B cell (primary cell): ENCODE results near the gene PRPF31. TPM values are rescaled to one million over a fixed set of nuclear protein-coding genes. Genes with fewer than 3 reads are reported as not detected.
A peak's percentile ranks its signal among the peaks of the same experiment; 100 is the strongest.

Source experiments
- ATAC-seq: fragments of 200-7000 bp; cut with Tn5 transposase; one replicate; pipeline ENCODE4 v1.10.0; 2021; ENCODE audit warnings: low read depth, mild to moderate bottlenecking, moderate number of reproducible peaks, moderate library complexity
- CTCF ChIA-PET: fragments of 350-600 bp; sonication (Branson Sonifier 250); formaldehyde crosslinking; loops from one replicate; lab custom pipeline; 2021; ENCODE audit warnings: antibody characterized with exemption, inconsistent platforms; lab: Charles Lee
- POLR2A ChIA-PET: fragments of 350-600 bp; sonication (Branson Sonifier 250); formaldehyde crosslinking; loops from one replicate; lab custom pipeline; 2021; ENCODE audit warnings: antibody characterized with exemption; lab: Charles Lee
- DNase-seq: peaks from one replicate; pipeline ENCODE4 v3.0.0; 2013
- H2AFZ ChIP-seq: 2 replicates; pipeline ENCODE4 v1.6.1; 2012; ENCODE audit warnings: mild to moderate bottlenecking, low read depth, low read length; ENCODE audit not compliant: insufficient read depth, poor library complexity, severe bottlenecking
- H3K27ac ChIP-seq, 2 donors: 1 replicate in 1 of 2; 2 replicates in 1 of 2; pipeline ENCODE4 v1.5.1; 2012 to 2013; ENCODE audit warnings: low read length in 2 of 2, mild to moderate bottlenecking in 2 of 2, moderate library complexity in 1 of 2
- H3K27me3 ChIP-seq, 4 experiments: fragments of 200-600 bp in 1 of 4; sonication (generic) in 1 of 4; replicated peaks in 1 of 4; 1 replicate in 2 of 4; 2 replicates in 2 of 4; pipeline versions ENCODE4 v1.6.1 to v1.7.0; 2013 to 2016; ENCODE audit warnings: low read length in 3 of 4, mild to moderate bottlenecking in 2 of 4, mixed read lengths in 1 of 4, moderate library complexity in 1 of 4; ENCODE audit not compliant: insufficient read depth in 4 of 4, control insufficient read depth in 3 of 4; ENCODE audit errors: control extremely low read depth in 1 of 4
- H3K36me3 ChIP-seq, 2 experiments: replicated peaks in 1 of 2; 1 replicate in 1 of 2; 2 replicates in 1 of 2; pipeline versions ENCODE4 v1.6.1 to v1.7.1; 2013; ENCODE audit warnings: low read length in 1 of 2; ENCODE audit not compliant: insufficient read depth in 2 of 2, control insufficient read depth in 1 of 2; ENCODE audit errors: control extremely low read depth in 1 of 2, extremely low read depth in 1 of 2
- H3K4me1 ChIP-seq, 2 donors: fragments of 200-600 bp in 1 of 2; sonication (generic) in 1 of 2; 1 replicate in 1 of 2; 2 replicates in 1 of 2; pipeline versions ENCODE4 v1.5.1 to v1.6.1; 2013 to 2017; ENCODE audit warnings: low read length in 2 of 2; ENCODE audit not compliant: control insufficient read depth in 2 of 2, insufficient read depth in 2 of 2
- H3K4me2 ChIP-seq: replicated peaks from 2 replicates; pipeline ENCODE3; 2012; ENCODE audit warnings: mild to moderate bottlenecking, low read depth, low read length; ENCODE audit not compliant: poor library complexity, severe bottlenecking
- H3K4me3 ChIP-seq, 5 experiments: fragments of 200-600 bp in 1 of 5; sonication (generic) in 1 of 5; 1 replicate in 3 of 5; 2 replicates in 2 of 5; pipeline versions ENCODE4 v1.5.1 to v1.7.0; 2011 to 2016; ENCODE audit warnings: low read length in 4 of 5, mild to moderate bottlenecking in 4 of 5, low read depth in 2 of 5, control low read depth in 1 of 5, moderate library complexity in 1 of 5; ENCODE audit not compliant: insufficient read depth in 1 of 5; ENCODE audit errors: control extremely low read depth in 1 of 5, extremely low read depth in 1 of 5
- H3K79me2 ChIP-seq: fragments of 200-600 bp; sonication (generic); one replicate; pipeline ENCODE4 v1.6.0; 2016; ENCODE audit warnings: low read length; ENCODE audit not compliant: control insufficient read depth, insufficient read depth
- H3K9ac ChIP-seq: fragments of 200-600 bp; sonication (generic); 2 replicates; pipeline ENCODE4 v1.6.1; 2017; ENCODE audit warnings: mild to moderate bottlenecking, low read length, moderate library complexity
- H3K9me3 ChIP-seq, 3 donors: one replicate each; pipeline versions ENCODE4 v1.6.1 to v1.7.1; 2013; ENCODE audit warnings: low read length in 2 of 3; ENCODE audit not compliant: control insufficient read depth in 2 of 3, insufficient read depth in 1 of 3; ENCODE audit errors: control extremely low read depth in 1 of 3
- H4K20me1 ChIP-seq: 2 replicates; pipeline ENCODE4 v1.6.0; 2012; ENCODE audit warnings: mild to moderate bottlenecking, low read length; ENCODE audit not compliant: insufficient read depth, control insufficient read depth, poor library complexity, severe bottlenecking
- H3K27ac Mint-ChIP-seq: one replicate; pipeline ENCODE4 v1.8.0; 2021; ENCODE audit warnings: mixed read lengths
- H3K27me3 Mint-ChIP-seq: one replicate; pipeline ENCODE4 v1.8.0; 2021; ENCODE audit warnings: mixed read lengths
- H3K4me1 Mint-ChIP-seq: one replicate; pipeline ENCODE4 v1.8.0; 2021; ENCODE audit warnings: mixed read lengths
- H3K4me3 Mint-ChIP-seq: one replicate; pipeline ENCODE4 v1.8.0; 2021; ENCODE audit warnings: mixed read lengths
- H3K9me3 Mint-ChIP-seq: one replicate; pipeline ENCODE4 v1.8.0; 2022; ENCODE audit warnings: mixed read lengths; ENCODE audit not compliant: insufficient read depth
- EZH2 ChIP-seq: IDR thresholded peaks from 2 replicates; pipeline ENCODE4 v1.6.1; 2012; ENCODE audit warnings: borderline replicate concordance, low read depth, mild to moderate bottlenecking, moderate library complexity, low read length; ENCODE audit not compliant: insufficient read depth, poor library complexity, severe bottlenecking
- WGBS: methylation state at CpG from one replicate; pipeline ENCODE4 v1.1.5; 2013; ENCODE audit warnings: missing lambda C conversion rate; ENCODE audit not compliant: insufficient coverage; 5-methylcytosine and 5-hydroxymethylcytosine counted together
- intact Hi-C: fragments of 100-400 bp; cut with micrococcal nuclease; formaldehyde crosslinking; loops from one replicate; pipeline ENCODE4 v1.10.0; 2022
- polyA plus RNA-seq: library from polyadenylated mRNA; depleted of rRNA; stranded (reverse); fragments of >200 nt; gene quantifications from 2 replicates; pipeline ENCODE4 v1.2.3, GENCODE V29; 2012
- total RNA-seq, 2 donors: library from RNA; stranded (reverse); fragments of 120-200 nt in 1 of 2; gene quantifications; 1 replicate in 1 of 2; 2 replicates in 1 of 2; pipeline versions ENCODE4 v1.2.3 to v1.2.4, GENCODE V29; 2013 to 2022
- TF ChIP-seq, protein P1 (sequence below): fragments of 200-600 bp; IDR thresholded peaks from one replicate; pipeline ENCODE4 v1.8.0; 2022; ENCODE audit warnings: antibody characterized with exemption, mild to moderate bottlenecking

The PRPF31 gene
- total and polyA plus RNA-seq, 2 donors (not counting 1 experiment from before 2014, with no cell fraction given): 61.2 to 66.2 TPM

DNA sequence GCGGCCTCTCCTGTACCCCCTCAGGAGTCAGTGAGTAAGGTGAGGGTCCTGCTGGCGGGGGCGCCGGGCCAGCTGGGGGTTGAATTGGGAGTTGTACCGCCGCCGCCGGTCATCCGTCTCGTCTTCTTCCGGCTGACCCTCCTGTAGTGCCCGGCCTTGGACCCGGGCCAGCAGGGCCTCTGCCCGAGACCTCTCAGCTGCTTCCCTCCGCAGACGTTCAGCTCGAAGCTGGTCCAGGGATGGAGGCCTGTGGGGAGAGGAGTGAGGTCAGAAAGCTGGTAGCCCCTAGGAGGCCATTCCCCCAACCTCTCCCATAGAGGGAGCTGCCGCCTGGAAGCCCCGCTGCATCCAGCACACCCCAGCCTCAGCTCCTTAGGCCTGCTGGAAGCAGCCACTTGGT, 40.1 kb downstream of the PRPF31 start:
- H3K9me3 Mint-ChIP-seq: no peaks in the 10 kb centered on the region

DNA sequence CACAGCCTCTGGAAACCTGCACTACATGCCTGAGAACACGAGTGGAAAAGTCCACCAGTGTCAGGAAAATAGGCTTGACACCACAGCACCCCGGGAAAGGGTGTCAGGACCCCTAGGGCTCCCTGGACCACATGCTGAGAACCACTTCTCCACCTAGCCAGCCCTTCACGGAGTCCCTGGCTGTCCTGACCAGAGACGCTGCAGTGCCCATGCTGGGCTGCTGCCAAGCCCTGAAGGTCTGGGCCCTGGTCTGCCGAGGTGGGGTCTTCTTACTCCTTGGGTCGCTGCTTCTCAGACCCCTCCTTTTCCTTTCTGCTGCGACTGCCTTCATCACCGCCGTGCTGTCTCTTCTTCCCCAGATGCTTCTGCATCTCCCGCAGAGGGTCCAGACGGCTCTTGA, 40.9 kb downstream of the PRPF31 start:
- Histone ChIP-seq H3K9ac (no peak overlapping the region), H3K9me3 (no peaks in the 10 kb centered on the region), H3K79me2 (peaks cover 27% of the 10 kb centered on the region), H3K36me3 (peaks cover 2 to 59% of the 10 kb centered on the region in 2 experiments), H3K27ac (no peak overlapping the region), H2AFZ (no peak overlapping the region), H3K4me1 (peaks cover 19 to 28% of the 10 kb centered on the region in 2 donors), H4K20me1 (peaks cover 64% of the 10 kb centered on the region), H3K4me2 (no peak overlapping the region), H3K4me3 (no peak overlapping the region), H3K27me3 (no peaks in the 10 kb centered on the region)
- Mint-ChIP-seq H3K27ac (peak overlapping the region; percentile 6), H3K27me3 (no peaks in the 10 kb centered on the region), H3K4me3 (no peak overlapping the region), H3K9me3 (no peaks in the 10 kb centered on the region), H3K4me1 (peaks cover 33% of the 10 kb centered on the region)
- CTCF ChIA-PET: no interaction called here
- POLR2A ChIA-PET: no interaction called here
- WGBS: 94% methylated on average over 7 of the region's 11 CpGs
- TF ChIP-seq, protein P1, sequence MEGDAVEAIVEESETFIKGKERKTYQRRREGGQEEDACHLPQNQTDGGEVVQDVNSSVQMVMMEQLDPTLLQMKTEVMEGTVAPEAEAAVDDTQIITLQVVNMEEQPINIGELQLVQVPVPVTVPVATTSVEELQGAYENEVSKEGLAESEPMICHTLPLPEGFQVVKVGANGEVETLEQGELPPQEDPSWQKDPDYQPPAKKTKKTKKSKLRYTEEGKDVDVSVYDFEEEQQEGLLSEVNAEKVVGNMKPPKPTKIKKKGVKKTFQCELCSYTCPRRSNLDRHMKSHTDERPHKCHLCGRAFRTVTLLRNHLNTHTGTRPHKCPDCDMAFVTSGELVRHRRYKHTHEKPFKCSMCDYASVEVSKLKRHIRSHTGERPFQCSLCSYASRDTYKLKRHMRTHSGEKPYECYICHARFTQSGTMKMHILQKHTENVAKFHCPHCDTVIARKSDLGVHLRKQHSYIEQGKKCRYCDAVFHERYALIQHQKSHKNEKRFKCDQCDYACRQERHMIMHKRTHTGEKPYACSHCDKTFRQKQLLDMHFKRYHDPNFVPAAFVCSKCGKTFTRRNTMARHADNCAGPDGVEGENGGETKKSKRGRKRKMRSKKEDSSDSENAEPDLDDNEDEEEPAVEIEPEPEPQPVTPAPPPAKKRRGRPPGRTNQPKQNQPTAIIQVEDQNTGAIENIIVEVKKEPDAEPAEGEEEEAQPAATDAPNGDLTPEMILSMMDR: no peak
- TF ChIP-seq EZH2: no peak
- no peak for ATAC-seq
- no peak for DNase-seq
- intact Hi-C loops: no loop called here

More for the DNA sequence above, 40.1 kb downstream of the PRPF31 start:
- H2AFZ ChIP-seq: no peak overlapping the region
- H3K27ac ChIP-seq: no peak overlapping the region
- DNase-seq (no peak), ATAC-seq (no peak)
- H3K9me3 ChIP-seq: no peaks in the 10 kb centered on the region
- no peaks in the 10 kb centered on the region for H3K27me3 ChIP-seq
- H3K4me2 ChIP-seq: no peak overlapping the region
- Mint-ChIP-seq H3K4me1 (peaks cover 29% of the 10 kb centered on the region), H3K4me3 (no peak overlapping the region), H3K27me3 (no peaks in the 10 kb centered on the region), H3K27ac (no peak overlapping the region)
- peaks cover 16 to 20% of the 10 kb centered on the region in 2 donors for H3K4me1 ChIP-seq
- peaks cover 2 to 62% of the 10 kb centered on the region in 2 experiments for H3K36me3 ChIP-seq
- WGBS: 91% methylated on average over 15 of the region's 19 CpGs
- ChIA-PET CTCF (interaction anchor here (0.6 to 0.9 kb wide), 2 partner anchors 19 to 37 kb away, joined by 3 read pairs; partner anchors contain the start of gene CNOT3), POLR2A (interaction anchor here (0.6 kb wide), 1 partner anchor 26 kb away, joined by 6 read pairs; no protein-coding TSS in a partner anchor)
- H3K4me3 ChIP-seq: no peak overlapping the region
- H3K9ac ChIP-seq: no peak overlapping the region
- peaks cover 69% of the 10 kb centered on the region for H4K20me1 ChIP-seq
- H3K79me2 ChIP-seq: peaks cover 25% of the 10 kb centered on the region
- no peak for TF ChIP-seq EZH2
- TF ChIP-seq, protein P1: no peak
- intact Hi-C loops: no loop called here
